GM06990 (cell line): ENCODE data around the gene LRFN2.

Experiments
- DNase-seq: peaks from one replicate; pipeline ENCODE4 v3.0.0-alpha.2; 2011; ENCODE audit not compliant: insufficient read length; ENCODE audit errors: extremely low read depth
- H3K27me3 ChIP-seq: replicated peaks from 2 replicates; pipeline ENCODE4 v1.6.0; 2011; ENCODE audit warnings: low read length; ENCODE audit not compliant: control insufficient read depth, insufficient read depth
- H3K36me3 ChIP-seq: 2 replicates; pipeline ENCODE4 v1.5.1; 2011; ENCODE audit warnings: low read length; ENCODE audit not compliant: control insufficient read depth, insufficient read depth
- H3K4me3 ChIP-seq: replicated peaks from 2 replicates; pipeline ENCODE4 v1.5.1; 2011; ENCODE audit warnings: low read depth, mild to moderate bottlenecking, control low read depth, low read length
- TF ChIP-seq, protein P1 (sequence below): IDR thresholded peaks from 2 replicates; pipeline ENCODE4 v1.5.1; 2011; ENCODE audit warnings: low read length, control low read depth, mild to moderate bottlenecking, inconsistent platforms; ENCODE audit not compliant: insufficient read depth, poor library complexity, severe bottlenecking

LRFN2 gene

GRCh38 chr6:40604082-40604481 is 16.9 kb upstream of the LRFN2 start:
- Histone ChIP-seq H3K36me3 (no peaks in the 10 kb centered on the region), H3K4me3 (no peak overlapping the region), H3K27me3 (no peaks in the 10 kb centered on the region)

GRCh38 chr6:40599555-40599954 is 12.4 kb upstream of the LRFN2 start:
- Histone ChIP-seq H3K36me3 (no peaks in the 10 kb centered on the region), H3K4me3 (no peak overlapping the region), H3K27me3 (peaks cover 1% of the 10 kb centered on the region; the same call in 1 of the 2 replicates)
- no peak for DNase-seq
- TF ChIP-seq, protein P1, sequence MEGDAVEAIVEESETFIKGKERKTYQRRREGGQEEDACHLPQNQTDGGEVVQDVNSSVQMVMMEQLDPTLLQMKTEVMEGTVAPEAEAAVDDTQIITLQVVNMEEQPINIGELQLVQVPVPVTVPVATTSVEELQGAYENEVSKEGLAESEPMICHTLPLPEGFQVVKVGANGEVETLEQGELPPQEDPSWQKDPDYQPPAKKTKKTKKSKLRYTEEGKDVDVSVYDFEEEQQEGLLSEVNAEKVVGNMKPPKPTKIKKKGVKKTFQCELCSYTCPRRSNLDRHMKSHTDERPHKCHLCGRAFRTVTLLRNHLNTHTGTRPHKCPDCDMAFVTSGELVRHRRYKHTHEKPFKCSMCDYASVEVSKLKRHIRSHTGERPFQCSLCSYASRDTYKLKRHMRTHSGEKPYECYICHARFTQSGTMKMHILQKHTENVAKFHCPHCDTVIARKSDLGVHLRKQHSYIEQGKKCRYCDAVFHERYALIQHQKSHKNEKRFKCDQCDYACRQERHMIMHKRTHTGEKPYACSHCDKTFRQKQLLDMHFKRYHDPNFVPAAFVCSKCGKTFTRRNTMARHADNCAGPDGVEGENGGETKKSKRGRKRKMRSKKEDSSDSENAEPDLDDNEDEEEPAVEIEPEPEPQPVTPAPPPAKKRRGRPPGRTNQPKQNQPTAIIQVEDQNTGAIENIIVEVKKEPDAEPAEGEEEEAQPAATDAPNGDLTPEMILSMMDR = no peak

More at GRCh38 chr6:40604082-40604481, 16.9 kb upstream of the LRFN2 start:
- TF ChIP-seq, protein P1 = no peak
- DNase-seq = no peak

DNA sequence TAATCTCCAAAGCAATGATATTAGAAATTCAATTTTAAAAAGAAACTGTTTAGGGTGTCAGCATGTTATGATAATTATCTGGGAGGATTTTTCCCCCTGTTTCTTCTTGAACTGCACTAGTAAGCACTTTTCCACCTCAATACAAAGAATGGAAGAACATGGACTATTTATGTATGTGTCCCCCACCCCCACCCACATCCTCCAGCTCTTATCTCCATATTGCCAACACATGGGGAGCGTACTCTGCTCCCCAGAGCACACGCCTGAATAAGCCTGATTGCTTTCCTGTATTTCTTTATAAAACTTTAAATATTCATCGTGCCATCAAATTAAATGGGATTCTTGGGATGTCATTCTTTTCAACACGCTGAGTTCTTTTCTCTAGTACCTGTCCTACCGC is 11.4 kb upstream of the LRFN2 start:
- Histone ChIP-seq H3K36me3 (no peaks in the 10 kb centered on the region), H3K27me3 (peaks cover 1% of the 10 kb centered on the region; the same call in 1 of the 2 replicates), H3K4me3 (no peak overlapping the region)
- TF ChIP-seq, protein P1 = no peak
- DNase-seq = no peak

GRCh38 chr6:40597301-40597700 is 10.1 kb upstream of the LRFN2 start:
- Histone ChIP-seq H3K27me3 (peaks cover 1% of the 10 kb centered on the region; the same call in 1 of the 2 replicates), H3K36me3 (no peaks in the 10 kb centered on the region), H3K4me3 (no peak overlapping the region)
- DNase-seq = no peak
- TF ChIP-seq, protein P1 = no peak

DNA sequence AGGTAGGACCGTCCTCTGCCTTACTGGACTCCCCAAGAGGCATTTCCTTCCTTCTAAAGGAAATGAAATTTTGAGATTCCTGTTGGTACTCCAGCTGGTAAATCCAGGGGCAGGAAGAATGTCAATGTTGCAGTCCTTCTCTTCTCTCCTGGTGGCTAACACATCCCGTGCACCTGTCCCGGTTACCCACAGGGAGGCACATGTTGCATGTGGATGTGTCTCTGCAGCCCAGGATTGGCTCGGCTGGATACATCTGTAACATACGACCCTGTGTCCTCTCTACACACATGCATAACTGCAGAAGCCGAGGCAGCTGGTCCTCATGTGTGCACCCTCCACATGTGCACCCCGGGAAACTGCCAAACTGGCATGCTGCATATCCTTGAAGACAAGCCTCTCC is 1.3 kb upstream of the LRFN2 start:
- H3K27me3 ChIP-seq = no peaks in the 10 kb centered on the region; the same call in none of the 2 replicates
- DNase-seq = no peak
- TF ChIP-seq, protein P1 = no peak

GRCh38 chr6:40588070-40588384 is 863 bp upstream of the LRFN2 start:
- Histone ChIP-seq H3K4me3 (no peak overlapping the region), H3K36me3 (no peaks in the 10 kb centered on the region)
- TF ChIP-seq, protein P1 = no peak

More for the DNA sequence above, 1.3 kb upstream of the LRFN2 start:
- Histone ChIP-seq H3K36me3 (no peaks in the 10 kb centered on the region), H3K4me3 (no peak overlapping the region)

More at GRCh38 chr6:40588070-40588384, 863 bp upstream of the LRFN2 start:
- no peaks in the 10 kb centered on the region; the same call in none of the 2 replicates for H3K27me3 ChIP-seq
- no peak for DNase-seq
